Epidermal melanocyte (primary cell): Measurements from ENCODE around the gene AKAP9.
"Not testable (repeated sequence)": the region's sequence is repeated elsewhere in the genome, so short reads cannot be mapped to it uniquely, and the experiment has no call there.

Source experiments
- DNase-seq: peaks from one replicate; pipeline ENCODE4 v3.0.0; 2011; ENCODE audit warnings: low spot score; ENCODE audit not compliant: insufficient read length

The AKAP9 gene

GRCh38 chr7:92058899-92059298, 118.2 kb downstream of the AKAP9 start:
- DNase-seq, result no peak

- DNase-seq, result no peak
These were observed 120.5 kb downstream of the AKAP9 start for GRCh38 chr7:92061154-92061553.

- no peak for DNase-seq
These were observed 123.9 kb downstream of the AKAP9 start for GRCh38 chr7:92064438-92065029.

- DNase-seq, result no peak
These were observed 130.4 kb downstream of the AKAP9 start for GRCh38 chr7:92071032-92071431.

- no peak for DNase-seq
These were observed 131.5 kb downstream of the AKAP9 start for GRCh38 chr7:92072121-92072520.

GRCh38 chr7:92072708-92073107, 132.0 kb downstream of the AKAP9 start:
- no peak for DNase-seq

- no peak for DNase-seq
These were observed 134.9 kb downstream of the AKAP9 start for GRCh38 chr7:92075455-92076158.

- no peak for DNase-seq
These were observed 135.8 kb downstream of the AKAP9 start for GRCh38 chr7:92076509-92076908.

GRCh38 chr7:92083922-92084321, 143.3 kb downstream of the AKAP9 start:
- not testable (repeated sequence) for DNase-seq

GRCh38 chr7:92088266-92088665, 147.6 kb downstream of the AKAP9 start:
- no peak for DNase-seq

- no peak for DNase-seq
These were observed 151.5 kb downstream of the AKAP9 start for GRCh38 chr7:92092210-92092609.

- DNase-seq, result no peak
These were observed 154.7 kb downstream of the AKAP9 start for GRCh38 chr7:92095380-92095779.

- no peak for DNase-seq
These were observed 159.9 kb downstream of the AKAP9 start for GRCh38 chr7:92100534-92100933.

GRCh38 chr7:92102862-92103261, 162.2 kb downstream of the AKAP9 start:
- DNase-seq, result not testable (repeated sequence)

- DNase-seq, result no peak
These were observed 168.2 kb downstream of the AKAP9 start for GRCh38 chr7:92108821-92109220.

- DNase-seq, result no peak
These were observed 170.2 kb downstream of the AKAP9 start for GRCh38 chr7:92110857-92111256.

- DNase-seq, result no peak
These were observed 175.2 kb downstream of the AKAP9 start for GRCh38 chr7:92115821-92116220.

- DNase-seq, result no peak
These were observed 176.3 kb downstream of the AKAP9 start for GRCh38 chr7:92116949-92117348.

- no peak for DNase-seq
These were observed 178.6 kb downstream of the AKAP9 start for GRCh38 chr7:92119213-92119759.

GRCh38 chr7:92121681-92122080, 181.0 kb downstream of the AKAP9 start:
- DNase-seq, result no peak

- DNase-seq, result no peak
These were observed 190.4 kb downstream of the AKAP9 start for GRCh38 chr7:92131093-92131492.

GRCh38 chr7:92131764-92132330, 191.2 kb downstream of the AKAP9 start:
- no peak for DNase-seq
